Kidney glomerular epithelial cell (primary cell): Measurements from ENCODE around the gene ZNF543.

ENCODE experiments used
- DNase-seq: peaks from one replicate; lab custom pipeline; 2025; lab: John Stamatoyannopoulos, UW

The ZNF543 gene

DNA sequence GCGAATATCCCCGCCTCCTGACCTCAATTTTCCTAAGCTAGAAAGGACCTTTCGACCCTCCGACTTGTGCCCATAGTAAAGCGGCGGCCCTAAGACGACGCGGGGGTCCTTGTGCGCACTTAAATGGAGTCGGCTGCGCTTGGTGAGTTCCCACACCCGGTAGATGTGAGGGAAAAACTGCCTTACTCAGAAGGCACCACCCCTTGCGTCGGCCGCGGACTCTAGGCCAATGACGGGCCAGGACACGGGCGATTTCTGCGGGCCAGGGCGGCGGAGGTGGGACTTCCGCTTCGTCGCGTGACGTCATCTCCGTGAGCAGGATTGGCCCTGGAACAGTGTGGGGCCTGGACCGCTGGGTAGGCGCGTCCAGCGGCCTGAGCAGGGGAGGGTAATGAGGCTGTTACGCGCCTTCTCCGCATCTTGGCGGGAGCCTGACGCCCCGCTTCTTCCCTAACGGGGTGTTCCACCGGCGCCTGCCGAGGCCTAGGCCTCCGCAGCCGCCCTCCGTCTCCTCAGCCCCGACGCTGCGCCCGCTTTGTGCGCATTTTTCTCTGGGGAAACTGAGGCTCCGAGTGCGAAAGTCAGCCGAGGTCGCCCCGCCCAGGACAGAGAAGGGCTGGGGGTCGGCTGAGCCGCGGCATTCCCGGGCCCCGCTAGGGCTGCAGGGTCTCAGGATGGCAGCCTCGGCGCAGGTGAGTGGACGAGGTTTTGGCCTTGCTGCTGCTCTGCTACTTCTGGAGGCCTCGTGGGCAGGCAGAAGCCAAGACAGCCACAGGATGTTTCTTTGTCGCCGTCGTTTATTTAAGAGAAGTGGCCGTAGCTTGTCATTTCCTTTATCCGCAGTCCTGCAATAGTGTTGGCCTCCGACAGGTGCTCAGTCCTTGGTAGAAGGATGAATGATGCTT is at the start of gene ZNF543:
TSS of gene ZNF543 (plus strand) at position 293 of the 905 bp plus-strand sequence. CDS start at position 675, 382 bp downstream.
- peak; percentile 90 for DNase-seq

DNA sequence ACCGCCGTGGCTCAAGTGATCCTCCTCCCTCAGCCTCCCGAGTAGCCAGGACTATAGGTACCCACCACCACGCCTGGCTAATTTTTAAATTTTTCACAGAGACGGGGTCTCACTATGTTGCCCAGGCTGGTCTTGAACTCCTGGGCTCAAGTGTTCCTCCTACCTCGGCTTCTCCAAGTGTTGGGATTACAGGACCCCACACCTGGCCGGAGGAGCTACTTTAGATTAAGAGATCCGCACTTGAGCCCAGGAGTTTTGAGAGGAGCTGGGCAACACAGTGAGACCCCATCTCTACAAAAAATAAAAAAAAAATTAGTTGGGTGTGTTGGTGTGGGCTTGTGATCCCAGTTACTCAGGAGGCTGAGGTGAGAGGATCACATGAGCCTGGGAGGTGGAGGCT is 49.0 kb upstream of the ZNF543 start:
- DNase-seq = no peak

DNA sequence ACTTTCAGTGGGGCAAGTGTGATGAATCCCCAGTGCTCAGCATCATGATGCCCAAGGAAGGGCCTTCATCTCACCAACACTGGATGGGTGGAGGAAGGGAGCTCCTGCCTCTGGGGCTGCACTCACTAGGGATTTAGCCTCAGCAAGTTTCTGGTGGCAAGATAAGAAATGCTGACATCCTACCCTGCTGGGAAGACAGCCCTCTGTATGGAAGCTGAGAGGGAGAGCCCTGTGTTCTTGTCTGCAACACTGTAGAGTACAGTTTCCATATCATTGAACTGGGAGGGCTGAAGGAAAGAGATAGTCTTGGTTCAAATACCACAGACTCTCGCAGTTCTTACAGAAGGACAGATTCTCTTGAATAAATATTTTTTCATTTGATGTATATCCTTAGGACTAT is 47.3 kb upstream of the ZNF543 start:
- no peak for DNase-seq

DNA sequence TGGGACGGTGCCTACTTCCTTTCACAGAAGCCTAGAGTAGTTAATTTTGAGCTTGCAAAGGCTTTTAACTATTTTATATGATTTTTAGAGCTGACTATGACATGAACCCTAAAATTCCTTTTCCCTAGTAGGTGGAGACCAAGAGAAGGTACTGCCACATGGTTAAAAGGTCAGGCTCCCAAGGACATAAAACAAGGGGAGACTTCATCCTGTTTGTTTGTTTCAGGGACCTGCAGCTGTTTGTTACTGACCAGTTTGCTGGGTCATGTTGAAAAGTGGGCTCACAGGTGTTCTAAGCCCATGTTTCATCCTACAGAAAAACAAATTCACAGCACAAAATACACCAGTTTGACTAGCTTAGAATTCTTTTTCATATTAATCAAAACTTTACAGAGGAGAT is 43.8 kb upstream of the ZNF543 start:
- no peak for DNase-seq

DNA sequence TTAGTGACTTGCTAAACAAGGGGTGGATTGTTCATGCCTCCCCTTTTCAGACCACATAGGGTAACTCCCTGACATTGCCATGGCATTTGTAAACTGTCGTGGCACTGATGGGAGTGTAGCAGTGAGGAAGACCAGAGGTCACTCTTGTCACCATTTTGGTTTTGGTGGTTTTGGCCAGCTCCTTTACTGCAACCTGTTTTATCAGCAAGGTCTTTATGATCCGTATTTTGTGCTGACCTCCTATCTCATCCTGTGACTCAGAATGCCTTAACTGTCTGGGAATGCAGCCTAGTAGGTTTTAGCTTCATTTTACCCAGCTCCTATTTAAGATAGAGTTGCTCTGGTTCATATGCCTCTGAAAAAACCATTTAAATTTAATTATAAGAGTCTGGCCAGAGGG is 41.8 kb upstream of the ZNF543 start:
- peak; percentile 79 for DNase-seq

DNA sequence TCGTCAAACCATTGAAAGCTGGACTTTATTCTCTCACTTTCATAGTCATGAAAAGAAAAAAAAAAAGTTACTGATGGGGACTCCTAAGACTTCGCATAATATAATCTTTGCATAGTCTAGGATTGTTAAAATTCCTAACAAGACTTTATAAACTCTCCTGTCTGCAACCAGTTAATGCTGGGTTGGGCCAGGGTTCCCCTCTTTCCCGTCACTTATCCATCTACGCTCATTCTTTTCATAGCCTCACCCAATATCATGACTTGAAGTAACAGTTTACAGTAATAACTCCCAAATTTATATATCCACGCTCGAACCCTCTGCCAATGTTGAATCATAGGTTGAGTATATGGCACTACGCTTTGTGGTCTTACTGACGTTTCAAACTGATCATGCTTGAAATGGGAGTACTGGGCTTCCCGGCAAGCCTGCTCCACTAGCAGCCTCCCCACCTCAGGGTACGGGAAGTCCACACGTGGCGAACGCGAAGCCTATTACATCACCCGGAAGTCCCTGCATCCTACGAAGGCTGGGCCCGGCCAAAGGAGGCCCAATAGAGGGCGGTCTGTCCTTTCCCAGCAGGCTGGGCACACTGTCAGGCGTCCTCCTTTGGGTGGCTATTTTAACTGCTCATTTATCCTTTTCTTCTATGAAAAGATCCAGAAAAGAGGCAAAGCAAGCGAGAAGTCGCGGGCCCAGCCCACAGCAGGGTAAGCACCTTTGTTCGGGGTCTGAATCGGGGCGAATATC is 40.7 kb upstream of the ZNF543 start:
- DNase-seq = peak; percentile 95

DNA sequence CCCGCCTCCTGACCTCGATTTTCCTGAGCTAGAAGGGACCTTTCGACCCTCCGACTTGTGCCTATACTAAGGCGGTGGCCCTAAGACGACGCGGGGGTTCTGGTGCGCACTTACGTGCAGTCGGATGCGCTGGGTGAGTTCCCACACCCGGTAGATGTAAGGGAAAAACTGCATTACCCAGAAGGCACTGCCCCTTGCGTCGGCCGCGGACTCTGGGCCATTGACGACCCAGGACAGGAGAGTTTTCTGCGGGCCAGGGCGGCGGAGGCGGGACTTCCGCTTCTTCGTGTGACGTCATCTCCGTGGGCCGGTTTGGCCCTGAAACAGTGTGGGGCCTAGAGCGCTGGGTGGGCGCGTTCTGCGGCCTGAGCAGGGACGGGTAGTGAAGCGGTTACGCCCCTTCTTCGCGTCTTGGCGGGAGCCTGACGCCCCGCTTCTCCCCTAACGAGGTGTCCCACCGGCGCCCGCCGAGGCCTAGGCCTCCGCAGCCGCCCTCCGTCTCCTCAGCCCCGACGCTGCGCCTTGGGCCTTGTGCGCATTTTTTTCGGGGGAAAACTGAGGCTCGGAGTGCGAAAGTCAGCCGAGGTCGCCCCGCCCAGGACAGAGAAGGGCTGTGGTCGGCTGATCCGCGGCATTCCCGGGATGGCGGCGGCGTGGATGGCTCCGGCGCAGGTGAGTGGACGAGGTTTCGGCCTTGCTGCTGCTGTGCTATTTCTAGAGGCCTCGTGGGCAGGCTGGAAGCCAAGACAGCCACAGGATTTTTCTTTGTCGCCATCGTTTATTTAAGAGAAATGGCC is 39.9 kb upstream of the ZNF543 start, which contains the start of gene ZNF460:
TSS of gene ZNF460 (plus strand) at position 321 of the 797 bp plus-strand sequence. CDS start at position 643, 322 bp downstream.
- DNase-seq = peak; percentile 93

DNA sequence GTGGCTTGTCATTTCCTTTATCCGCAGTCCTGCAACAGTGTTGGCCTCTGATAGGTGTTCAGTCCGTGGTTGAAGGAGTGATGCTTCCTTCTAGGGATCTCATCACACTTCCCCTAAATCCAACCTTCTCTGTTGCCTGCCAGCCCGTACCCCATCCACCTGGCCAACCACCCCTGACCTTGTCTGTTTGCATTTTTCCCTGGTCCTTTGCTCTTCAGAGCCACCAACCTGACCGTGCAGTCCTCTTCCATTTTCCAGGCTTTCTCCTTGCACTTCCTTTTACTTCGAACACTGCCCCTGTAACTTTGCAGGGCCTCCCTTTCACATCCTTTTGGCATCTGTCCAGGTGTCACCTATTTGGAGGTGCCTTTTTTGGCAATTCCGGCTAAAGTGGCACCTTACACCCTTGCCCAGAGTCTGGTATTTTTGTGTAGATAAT is 39.3 kb upstream of the ZNF543 start:
- DNase-seq = no peak

DNA sequence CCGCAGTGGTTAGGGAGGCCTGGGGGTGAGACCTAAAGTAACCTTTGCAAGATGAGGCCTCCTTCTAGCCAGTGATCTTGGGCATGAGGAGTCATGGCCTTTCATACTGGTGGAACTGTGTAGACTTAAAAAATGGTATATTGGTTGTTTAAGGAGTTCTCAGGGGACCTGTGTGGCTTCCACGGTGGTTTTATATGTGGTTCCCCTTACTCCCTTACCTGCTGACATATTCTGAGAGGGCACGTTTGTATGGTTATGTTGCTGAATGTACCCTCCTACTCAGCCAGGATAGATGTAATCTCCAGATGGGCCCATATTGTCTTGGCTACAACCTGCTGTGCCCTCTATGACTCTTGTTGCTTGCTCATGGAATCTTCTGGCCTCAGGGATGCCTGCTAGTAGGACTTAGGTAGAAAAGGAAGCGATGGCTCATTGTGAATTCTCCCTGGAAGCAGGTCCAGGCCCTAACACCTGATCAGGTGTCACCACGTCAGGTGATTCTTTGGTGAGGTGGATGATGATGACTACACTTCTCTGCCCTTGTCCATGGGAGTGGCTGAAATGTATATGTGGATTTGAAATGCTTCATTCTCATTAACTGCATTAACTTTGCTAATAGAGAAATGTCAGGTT is 38.1 kb upstream of the ZNF543 start:
- DNase-seq = no peak

DNA sequence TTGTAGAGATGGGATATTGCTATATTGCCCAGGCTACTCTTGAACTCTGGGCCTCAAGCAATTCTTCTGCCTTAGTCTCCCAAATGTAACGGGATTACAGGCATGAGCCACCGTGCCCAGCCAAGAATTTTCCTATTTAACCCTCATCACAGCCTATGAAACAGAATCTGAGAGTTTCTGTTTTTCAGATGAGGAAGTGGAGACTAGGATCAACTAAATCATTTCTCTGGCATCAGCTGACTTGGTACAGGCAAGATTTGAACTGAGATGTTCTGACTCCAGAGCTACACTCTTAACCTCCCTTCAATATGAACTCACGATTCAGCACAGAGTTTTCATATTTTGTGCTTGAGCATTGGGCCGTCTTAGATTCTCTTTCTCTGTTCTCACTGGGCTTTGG is 31.9 kb upstream of the ZNF543 start:
- DNase-seq = no peak

DNA sequence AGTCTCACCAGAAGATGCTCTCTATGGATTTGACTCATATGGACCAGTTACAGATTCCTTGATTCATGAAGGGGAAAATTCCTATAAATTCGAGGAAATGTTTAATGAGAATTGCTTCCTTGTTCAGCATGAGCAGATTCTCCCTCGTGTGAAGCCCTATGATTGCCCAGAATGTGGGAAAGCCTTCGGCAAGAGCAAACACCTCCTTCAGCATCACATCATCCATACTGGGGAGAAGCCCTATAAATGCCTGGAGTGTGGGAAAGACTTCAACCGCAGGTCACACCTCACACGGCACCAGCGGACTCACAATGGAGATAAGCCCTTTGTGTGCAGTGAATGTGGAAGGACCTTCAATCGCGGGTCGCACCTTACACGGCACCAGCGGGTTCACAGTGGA is 29.3 kb upstream of the ZNF543 start:
- no peak for DNase-seq

DNA sequence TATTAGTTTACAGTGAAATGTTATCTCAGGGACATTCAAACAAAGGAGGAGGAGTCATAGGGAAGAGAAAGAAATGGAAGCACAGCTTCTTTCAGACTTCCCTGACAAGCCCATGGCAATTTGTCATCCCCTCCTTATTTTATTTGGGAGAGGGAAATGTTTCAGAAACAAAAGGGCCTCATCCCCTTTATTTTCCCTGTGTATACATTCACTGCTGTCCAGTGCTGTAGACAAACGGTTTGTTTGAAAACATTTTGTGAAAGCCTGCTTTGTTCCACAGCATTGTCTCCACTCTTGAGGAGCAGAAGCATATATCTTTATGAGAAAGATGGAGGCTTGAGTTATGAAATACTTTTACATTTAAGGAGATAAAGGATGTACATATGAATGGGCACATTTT is 27.7 kb upstream of the ZNF543 start:
- no peak for DNase-seq

DNA sequence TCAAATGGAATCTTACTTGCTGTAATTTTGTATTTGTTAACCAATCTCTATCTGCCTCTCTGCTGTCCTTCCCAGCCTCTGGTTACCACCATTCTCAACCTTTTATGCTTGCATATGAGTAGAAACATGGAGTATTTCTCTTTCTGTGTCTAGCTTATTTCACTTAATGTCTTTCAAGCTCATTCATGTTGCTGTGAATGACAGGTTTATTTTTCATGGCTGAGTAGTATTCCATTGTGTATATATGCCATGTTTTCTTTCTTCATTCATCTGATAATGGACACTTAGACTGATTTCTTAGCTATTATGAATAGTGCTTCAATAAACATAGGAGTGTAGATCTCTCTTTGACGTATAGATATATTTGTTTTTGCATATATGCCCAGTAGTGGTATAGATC is 26.6 kb upstream of the ZNF543 start:
- DNase-seq = no peak

DNA sequence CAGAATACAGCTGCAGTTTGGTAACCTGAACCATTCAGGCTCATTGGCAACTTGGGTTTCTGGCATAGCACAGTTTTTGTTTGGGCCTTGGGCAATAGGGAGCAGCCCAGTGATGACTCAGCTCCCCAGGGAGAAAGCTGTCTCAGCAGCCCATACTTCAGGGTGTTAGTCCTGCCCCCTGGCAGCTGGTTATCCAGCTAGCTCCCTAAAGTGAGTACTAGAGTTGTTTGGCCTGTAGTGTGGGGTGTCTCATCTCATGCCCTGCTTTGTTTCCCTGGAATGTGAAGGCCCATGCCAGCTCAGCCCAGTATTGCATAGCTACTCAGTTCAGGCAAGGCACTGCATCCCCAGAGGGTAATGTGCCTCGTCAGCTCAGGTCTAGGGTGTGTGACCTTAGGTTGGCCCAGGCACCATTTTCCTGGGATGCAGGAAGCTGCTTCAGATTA is 18.2 kb upstream of the ZNF543 start:
- DNase-seq = peak; percentile 27

DNA sequence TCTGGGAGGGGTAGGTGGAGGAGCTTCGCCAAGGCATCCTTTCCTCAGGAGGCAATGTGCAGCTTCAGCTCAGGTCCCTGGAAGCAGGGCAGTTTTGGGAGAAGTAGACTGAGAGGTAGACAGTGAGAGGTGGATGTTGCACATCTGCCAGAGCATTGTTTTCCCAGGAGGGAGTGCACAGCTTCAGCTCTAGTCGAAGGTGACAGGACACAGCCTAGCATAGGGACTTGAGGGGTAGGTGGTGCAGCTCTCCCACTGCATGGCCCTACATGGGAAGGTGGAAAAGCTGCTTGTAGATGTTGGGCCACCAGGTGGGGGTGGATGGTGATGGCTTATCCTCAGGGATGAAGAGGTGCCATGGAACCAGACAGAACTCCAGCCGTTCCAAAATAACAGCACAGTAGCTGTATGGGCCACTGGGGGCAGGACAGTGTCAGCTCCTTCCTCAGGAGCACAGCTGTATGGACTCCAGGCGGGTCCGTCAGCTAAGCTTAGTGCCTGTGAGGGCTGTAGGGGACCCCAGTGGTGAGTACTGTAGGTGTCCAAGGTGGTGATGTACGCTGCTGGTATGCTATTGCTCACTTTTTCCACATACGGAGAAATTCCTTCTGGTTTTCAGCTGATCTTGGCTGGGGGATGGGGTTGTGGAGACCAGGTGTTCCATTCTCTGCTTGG is 17.4 kb upstream of the ZNF543 start:
- no peak for DNase-seq

DNA sequence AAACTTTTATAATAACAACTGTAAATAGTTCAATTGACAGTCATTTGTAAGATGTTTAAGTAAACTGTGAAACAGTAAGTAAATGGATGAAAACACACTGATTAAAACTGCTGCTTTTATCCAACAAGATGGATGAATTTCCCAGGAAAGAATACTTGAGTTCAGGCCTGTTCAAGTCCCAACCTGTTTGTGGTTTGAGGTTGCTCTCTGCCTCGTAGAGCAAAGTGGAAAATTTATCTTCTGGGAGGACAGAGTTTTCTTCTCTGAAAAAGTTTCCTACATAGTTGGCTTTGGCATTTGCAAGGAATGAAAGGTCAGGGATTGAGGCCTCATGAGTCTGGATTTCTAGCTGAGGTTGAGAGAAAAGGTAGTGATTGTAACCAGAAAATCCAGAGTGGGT is 15.2 kb upstream of the ZNF543 start:
- DNase-seq = no peak

DNA sequence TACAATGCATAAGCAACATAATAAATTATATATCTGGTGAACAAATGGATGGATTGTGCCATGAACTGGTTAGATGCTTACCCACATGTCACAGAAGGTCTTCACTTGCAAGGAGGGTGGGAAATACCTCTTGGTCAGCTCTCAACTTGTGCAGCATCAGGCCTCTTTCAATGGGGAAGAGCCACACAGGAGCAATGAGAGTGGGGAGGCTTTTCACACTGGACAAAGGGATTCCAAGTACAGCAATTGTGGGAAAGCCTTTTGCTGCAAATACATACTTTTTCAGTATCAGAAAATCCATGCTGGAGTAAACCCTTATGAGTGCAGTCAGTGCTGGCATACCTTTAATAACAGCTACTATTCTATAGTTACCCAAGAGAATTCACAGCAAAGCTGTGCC is 11.8 kb upstream of the ZNF543 start:
- DNase-seq = no peak

DNA sequence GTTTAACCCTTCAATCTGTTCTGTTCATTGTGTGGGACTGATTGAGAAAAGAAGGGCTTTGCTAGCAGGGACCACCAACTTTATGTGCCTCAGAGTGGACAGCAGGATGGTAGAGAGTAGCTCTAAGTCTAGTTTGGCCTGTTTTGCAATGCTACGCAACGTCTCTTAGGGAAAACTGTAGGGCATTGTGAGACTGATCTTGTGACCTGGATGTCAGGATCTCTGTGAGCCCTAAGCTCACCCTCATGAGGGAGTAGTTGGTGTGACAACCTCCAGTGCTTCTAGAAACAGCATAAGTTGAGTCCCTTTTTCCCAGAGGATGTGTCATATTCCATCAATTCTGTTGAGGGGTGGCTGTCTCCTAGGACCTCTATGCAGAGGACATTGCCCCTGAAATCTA is 9.5 kb upstream of the ZNF543 start:
- no peak for DNase-seq

DNA sequence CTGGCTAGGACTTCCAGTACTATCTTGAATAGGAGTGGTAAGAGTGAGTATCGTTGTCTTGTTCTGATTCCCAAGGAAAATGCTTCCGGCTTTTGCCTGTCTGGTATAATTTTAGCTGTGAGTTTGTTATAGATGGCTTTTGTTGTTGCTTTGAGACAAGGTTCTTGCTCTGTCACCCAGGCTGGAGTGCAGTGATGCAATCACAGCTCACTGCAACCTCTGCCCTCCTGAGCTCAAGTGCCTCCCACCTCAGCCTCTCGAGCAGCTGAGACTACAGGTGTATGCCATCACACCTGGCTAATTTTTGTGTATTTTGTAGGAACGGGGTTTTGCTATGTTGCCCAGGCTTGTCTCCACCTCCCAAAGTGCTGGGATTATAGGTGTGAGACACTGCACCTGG is 6.1 kb upstream of the ZNF543 start:
- no peak for DNase-seq

DNA sequence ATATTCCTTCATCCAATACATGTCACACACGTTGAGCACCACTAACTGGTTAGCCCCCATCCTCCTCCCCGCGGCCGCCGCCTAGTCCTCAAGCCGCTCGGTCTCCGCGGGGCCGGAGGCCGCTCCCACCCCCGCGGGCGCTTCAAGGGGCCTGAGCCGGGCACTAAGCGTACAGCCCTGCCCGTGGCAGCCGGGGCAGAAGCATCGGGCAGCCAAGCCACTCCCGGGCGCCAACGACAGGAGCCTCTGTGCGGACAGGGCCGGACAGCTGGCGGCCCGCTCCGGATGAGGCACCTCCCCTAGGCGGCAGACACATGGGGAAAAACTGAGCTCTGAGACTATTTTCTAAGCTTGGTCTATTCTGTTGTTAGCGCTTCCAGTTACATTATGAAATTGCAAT is 2.8 kb upstream of the ZNF543 start:
- no peak for DNase-seq

DNA sequence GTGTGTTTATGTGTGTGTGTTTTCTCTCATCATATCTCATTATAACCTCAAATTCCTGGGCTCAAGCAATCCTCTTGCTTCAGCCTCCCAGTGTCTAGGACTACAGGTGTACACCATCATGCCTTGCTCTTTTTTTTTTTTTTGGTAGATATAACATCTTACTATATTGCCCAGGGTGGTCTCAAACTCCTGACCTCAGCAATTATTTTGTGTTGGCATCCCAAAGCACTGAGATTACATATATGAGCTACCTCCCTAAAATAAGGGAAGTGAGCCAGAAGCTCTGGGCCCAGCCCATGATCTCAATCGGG is 448 bp upstream of the ZNF543 start:
- no peak for DNase-seq
